HK-2 (cell line): Measurements from ENCODE around the gene ELK3.

ENCODE experiments used
- DNase-seq: peaks from one replicate; pipeline ENCODE4 v3.0.0-alpha.2; 2018; ENCODE audit not compliant: unreplicated experiment

Gene ELK3

GRCh38 chr12:96235484-96235826 lies 41.3 kb downstream of the ELK3 start:
- DNase-seq: no peak

GRCh38 chr12:96236221-96236822 lies 42.1 kb downstream of the ELK3 start:
- no peak for DNase-seq

GRCh38 chr12:96237035-96237434 lies 42.9 kb downstream of the ELK3 start:
- DNase-seq: no peak

- peak; percentile 47 for DNase-seq
These were observed 43.4 kb downstream of the ELK3 start for GRCh38 chr12:96237465-96238077.

GRCh38 chr12:96238336-96239047 lies 44.3 kb downstream of the ELK3 start:
- no peak for DNase-seq

GRCh38 chr12:96239711-96240635 lies 45.8 kb downstream of the ELK3 start:
- no peak for DNase-seq

GRCh38 chr12:96240656-96241055 lies 46.5 kb downstream of the ELK3 start:
- no peak for DNase-seq

GRCh38 chr12:96241431-96241830 lies 47.3 kb downstream of the ELK3 start:
- no peak for DNase-seq

GRCh38 chr12:96241846-96242256 lies 47.7 kb downstream of the ELK3 start:
- no peak for DNase-seq

- no peak for DNase-seq
These were observed 48.4 kb downstream of the ELK3 start for GRCh38 chr12:96242597-96242996.

GRCh38 chr12:96244826-96245225 lies 50.7 kb downstream of the ELK3 start:
- DNase-seq: no peak

GRCh38 chr12:96246926-96247505 lies 52.8 kb downstream of the ELK3 start:
- DNase-seq: no peak

GRCh38 chr12:96247563-96247962 lies 53.4 kb downstream of the ELK3 start:
- DNase-seq: peak; percentile 31

GRCh38 chr12:96248136-96248931 lies 54.2 kb downstream of the ELK3 start:
- no peak for DNase-seq

- no peak for DNase-seq
These were observed 55.3 kb downstream of the ELK3 start for GRCh38 chr12:96249196-96250118.

GRCh38 chr12:96250119-96250685 lies 56.0 kb downstream of the ELK3 start:
- no peak for DNase-seq

- DNase-seq: no peak
These were observed 60.9 kb downstream of the ELK3 start for GRCh38 chr12:96255077-96255476.

GRCh38 chr12:96256672-96257361 lies 62.6 kb downstream of the ELK3 start:
- no peak for DNase-seq

- DNase-seq: no peak
These were observed 63.5 kb downstream of the ELK3 start for GRCh38 chr12:96257550-96258103.
